Activated CD4-positive, alpha-beta T cell treated with anti-CD3 and anti-CD28 coated beads, Interleukin-2, amount 10 ng/mL, durations not matched to agents 7 days and 5 days (primary cell): ENCODE results near the gene ABCA12. TPM values are rescaled to one million over a fixed set of nuclear protein-coding genes. Genes with fewer than 3 reads are reported as not detected.

Experiments
- total RNA-seq, 2 experiments: library from RNA; stranded (reverse); gene quantifications; one replicate each; pipeline ENCODE4 v1.2.3, GENCODE V29; 2021

The ABCA12 gene
- total RNA-seq, 2 experiments from 2014 or later: not detected

Other genes starting within 250 kb of the ABCA12 start
- gene ATIC, start 173.4 kb upstream of the ABCA12 start, total RNA-seq: 100 to 1,000 TPM; 143 to 179 TPM